HepG2 (cell line): Measurements from ENCODE around the gene TMX3. TPM values are rescaled to one million over a fixed set of nuclear protein-coding genes. Genes with fewer than 3 reads are reported as not detected.

Source experiments
- GATAD2A ChIP-seq: IDR thresholded peaks from 2 replicates; pipeline ENCODE4 v1.6.1; 2016
- HNRNPL ChIP-seq: fragments of 200-400 bp; formaldehyde crosslinking; IDR thresholded peaks from 2 replicates; pipeline ENCODE4 v1.6.1; 2017; ENCODE audit warnings: mild to moderate bottlenecking, low read depth, low read length
- JUNB ChIP-seq: sonication (generic); formaldehyde crosslinking; IDR thresholded peaks from 2 replicates; pipeline ENCODE4 v1.8.0; 2022; ENCODE audit warnings: missing genetic modification reagents, mild to moderate bottlenecking, borderline replicate concordance
- KDM5A ChIP-seq: fragments of 200-600 bp; sonication (generic); IDR thresholded peaks from 2 replicates; pipeline ENCODE4 v1.7.0; 2018; ENCODE audit warnings: antibody characterized with exemption, mild to moderate bottlenecking, low read length, borderline replicate concordance
- MXD4 ChIP-seq: IDR thresholded peaks from 2 replicates; pipeline ENCODE4 v1.6.1; 2016; ENCODE audit warnings: mild to moderate bottlenecking, missing biosample characterization, missing genetic modification reagents
- NFE2L1 ChIP-seq: sonication (generic); formaldehyde crosslinking; IDR thresholded peaks from 2 replicates; pipeline ENCODE4 v1.4.0; 2020; ENCODE audit warnings: missing genetic modification reagents, mild to moderate bottlenecking, borderline replicate concordance
- RCOR2 ChIP-seq: IDR thresholded peaks from 2 replicates; pipeline ENCODE4 v1.6.1; 2016; ENCODE audit warnings: missing biosample characterization, missing genetic modification reagents
- REPIN1 ChIP-seq: sonication (generic); formaldehyde crosslinking; IDR thresholded peaks from 2 replicates; pipeline ENCODE4 v1.8.0; 2022; ENCODE audit warnings: missing genetic modification reagents, low read depth, mild to moderate bottlenecking, borderline replicate concordance
- RFX5 ChIP-seq: IDR thresholded peaks from 2 replicates; pipeline ENCODE4 v1.6.1; 2011; ENCODE audit warnings: low read depth, low read length, improper control_type of control experiment
- TRIM24 ChIP-seq: sonication (generic); formaldehyde crosslinking; IDR thresholded peaks from 2 replicates; pipeline ENCODE4 v1.8.0; 2022; ENCODE audit warnings: mild to moderate bottlenecking, missing genetic modification reagents
- ZNF546 ChIP-seq: sonication (generic); formaldehyde crosslinking; conservative IDR thresholded peaks from 2 replicates; pipeline ENCODE4 v1.8.1; 2023; ENCODE audit warnings: mild to moderate bottlenecking, missing genetic modification reagents
- ZSCAN29 ChIP-seq: sonication (generic); formaldehyde crosslinking; conservative IDR thresholded peaks from 2 replicates; pipeline ENCODE4 v1.4.0; 2020; ENCODE audit warnings: mild to moderate bottlenecking, missing genetic modification reagents
- polyA plus RNA-seq, 8 experiments: library from polyadenylated mRNA; depleted of rRNA in 3 of 8; stranded (reverse) in 7 of 8; unstranded in 1 of 8; fragments of >200 nt; fragmentation: Illumina TruSeq in 4 of 8; extraction: Trizol in 4 of 8; gene quantifications; 2 replicates each; pipeline versions ENCODE4 v1.2.1 to v1.2.3, GENCODE V29; 2011 to 2016; ENCODE audit warnings: low read depth in 4 of 8, missing spikeins in 1 of 8, mixed read lengths in 1 of 8; ENCODE audit not compliant: insufficient read depth in 1 of 8
- total RNA-seq, 5 experiments: library from RNA; depleted of rRNA; stranded (reverse); fragments of >200 nt; fragmentation: Illumina TruSeq; extraction: Trizol; gene quantifications; 2 replicates each; pipeline ENCODE4 v1.2.3, GENCODE V29; 2016; ENCODE audit warnings: low read depth in 1 of 5
- TF ChIP-seq, protein P1 (sequence below): sonication (generic); formaldehyde crosslinking; IDR thresholded peaks from 2 replicates; pipeline ENCODE4 v1.4.0; 2020; ENCODE audit warnings: mild to moderate bottlenecking, missing genetic modification reagents
- TF ChIP-seq, protein P2 (sequence below): sonication (generic); formaldehyde crosslinking; IDR thresholded peaks from 2 replicates; pipeline ENCODE4 v1.5.0; 2020; ENCODE audit warnings: mild to moderate bottlenecking, missing genetic modification reagents, borderline replicate concordance
- TF ChIP-seq, protein P3 (sequence below), 2 experiments: fragments of 450-650 bp in 1 of 2; sonication (generic) in 1 of 2; formaldehyde crosslinking; IDR thresholded peaks; 2 replicates each; pipeline versions ENCODE4 v1.5.0 to v1.8.0; 2020 to 2022; ENCODE audit warnings: mild to moderate bottlenecking in 1 of 2, missing genetic modification reagents in 1 of 2
- TF ChIP-seq, protein P4 (sequence below): sonication (generic); formaldehyde crosslinking; IDR thresholded peaks from 2 replicates; pipeline ENCODE4 v1.9.0; 2021; ENCODE audit warnings: missing genetic modification reagents, mild to moderate bottlenecking, borderline replicate concordance

TMX3 gene
- total and polyA plus RNA-seq, 2 of the 13 experiments (the other 11 are each of a cell fraction or from before 2014, with no cell fraction given): 12.9 to 25.0 TPM

GRCh38 chr18:68714712-68715496 lies at the start of gene TMX3 (continued):
- TF ChIP-seq MXD4 (peak; percentile 85), ZNF546 (CRISPR knock-in tag) (peak; percentile 93; the same call in 1 of the 2 replicates), NFE2L1 (CRISPR knock-in tag) (no peak), GATAD2A (peak; percentile 71), REPIN1 (CRISPR knock-in tag) (peak; percentile 61; the same call in 1 of the 2 replicates), TRIM24 (CRISPR knock-in tag) (no peak), KDM5A (0 out of 2 replicates have a peak, but pooled peaks have one; percentile 11), HNRNPL (no peak), ZSCAN29 (CRISPR knock-in tag) (0 out of 2 replicates have a peak, but pooled peaks have one; percentile 30), RCOR2 (CRISPR knock-in tag) (no peak), JUNB (CRISPR knock-in tag) (peak; percentile 53; the same call in 1 of the 2 replicates), RFX5 (no peak)
- TF ChIP-seq, protein P1, sequence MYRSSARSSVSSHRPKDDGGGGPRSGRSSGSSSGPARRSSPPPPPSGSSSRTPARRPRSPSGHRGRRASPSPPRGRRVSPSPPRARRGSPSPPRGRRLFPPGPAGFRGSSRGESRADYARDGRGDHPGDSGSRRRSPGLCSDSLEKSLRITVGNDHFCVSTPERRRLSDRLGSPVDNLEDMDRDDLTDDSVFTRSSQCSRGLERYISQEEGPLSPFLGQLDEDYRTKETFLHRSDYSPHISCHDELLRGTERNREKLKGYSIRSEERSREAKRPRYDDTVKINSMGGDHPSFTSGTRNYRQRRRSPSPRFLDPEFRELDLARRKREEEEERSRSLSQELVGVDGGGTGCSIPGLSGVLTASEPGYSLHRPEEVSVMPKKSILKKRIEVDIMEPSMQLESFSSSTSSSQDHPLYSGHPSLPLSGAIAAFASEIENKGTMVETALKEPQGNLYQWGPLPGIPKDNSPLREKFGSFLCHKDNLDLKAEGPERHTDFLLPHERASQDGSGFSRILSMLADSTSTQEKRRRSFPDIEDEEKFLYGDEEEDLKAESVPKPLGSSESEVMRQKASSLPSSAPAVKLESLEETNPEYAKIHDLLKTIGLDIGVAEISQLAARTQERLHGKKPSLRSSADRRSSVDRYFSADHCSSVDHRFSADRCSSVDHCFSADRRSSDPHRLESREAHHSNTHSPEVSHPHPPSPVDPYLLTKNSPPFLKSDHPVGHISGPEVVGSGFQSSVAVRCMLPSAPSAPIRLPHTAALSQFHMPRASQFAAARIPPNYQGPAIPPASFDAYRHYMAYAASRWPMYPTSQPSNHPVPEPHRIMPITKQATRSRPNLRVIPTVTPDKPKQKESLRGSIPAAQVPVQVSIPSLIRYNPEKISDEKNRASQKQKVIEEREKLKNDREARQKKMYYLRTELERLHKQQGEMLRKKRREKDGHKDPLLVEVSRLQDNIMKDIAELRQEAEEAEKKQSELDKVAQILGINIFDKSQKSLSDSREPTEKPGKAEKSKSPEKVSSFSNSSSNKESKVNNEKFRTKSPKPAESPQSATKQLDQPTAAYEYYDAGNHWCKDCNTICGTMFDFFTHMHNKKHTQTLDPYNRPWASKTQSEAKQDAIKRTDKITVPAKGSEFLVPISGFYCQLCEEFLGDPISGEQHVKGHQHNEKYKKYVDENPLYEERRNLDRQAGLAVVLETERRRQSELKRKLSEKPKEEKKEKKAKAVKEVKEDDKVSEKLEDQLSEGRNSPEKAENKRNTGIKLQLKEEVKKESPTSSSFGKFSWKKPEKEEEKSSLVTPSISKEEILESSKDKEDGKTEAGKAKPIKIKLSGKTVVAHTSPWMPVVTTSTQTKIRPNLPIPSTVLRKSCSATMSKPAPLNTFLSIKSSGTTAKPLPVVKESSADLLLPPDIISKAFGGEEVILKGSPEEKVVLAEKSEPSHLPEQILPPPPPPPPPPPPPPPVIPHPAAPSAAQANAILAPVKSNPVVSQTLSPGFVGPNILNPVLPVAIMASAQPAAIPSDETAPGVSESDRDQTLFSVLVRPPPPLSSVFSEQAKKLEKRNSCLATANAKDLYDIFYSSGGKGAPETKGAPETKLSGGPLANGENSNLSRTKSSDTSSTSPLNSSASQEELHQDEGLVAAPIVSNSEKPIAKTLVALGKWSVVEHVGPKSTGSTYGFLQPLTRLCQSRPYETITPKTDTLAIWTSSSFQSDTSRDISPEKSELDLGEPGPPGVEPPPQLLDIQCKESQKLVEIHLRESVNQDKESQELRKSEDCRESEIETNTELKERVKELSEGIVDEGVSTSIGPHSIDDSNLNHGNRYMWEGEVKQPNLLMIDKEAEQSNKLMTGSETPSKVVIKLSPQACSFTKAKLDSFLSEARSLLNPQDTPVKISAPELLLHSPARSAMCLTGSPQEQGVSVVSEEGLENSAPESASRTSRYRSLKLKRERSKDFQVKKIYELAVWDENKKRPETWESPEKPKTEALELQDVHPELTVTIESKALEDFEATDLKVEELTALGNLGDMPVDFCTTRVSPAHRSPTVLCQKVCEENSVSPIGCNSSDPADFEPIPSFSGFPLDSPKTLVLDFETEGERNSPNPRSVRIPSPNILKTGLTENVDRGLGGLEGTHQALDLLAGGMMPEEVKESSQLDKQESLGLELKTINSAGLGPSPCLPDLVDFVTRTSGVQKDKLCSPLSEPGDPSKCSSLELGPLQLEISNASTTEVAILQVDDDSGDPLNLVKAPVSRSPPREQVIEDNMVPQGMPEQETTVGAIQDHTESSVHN (CRISPR knock-in tag): 0 out of 2 replicates have a peak, but pooled peaks have one; percentile 60
- TF ChIP-seq, protein P2, sequence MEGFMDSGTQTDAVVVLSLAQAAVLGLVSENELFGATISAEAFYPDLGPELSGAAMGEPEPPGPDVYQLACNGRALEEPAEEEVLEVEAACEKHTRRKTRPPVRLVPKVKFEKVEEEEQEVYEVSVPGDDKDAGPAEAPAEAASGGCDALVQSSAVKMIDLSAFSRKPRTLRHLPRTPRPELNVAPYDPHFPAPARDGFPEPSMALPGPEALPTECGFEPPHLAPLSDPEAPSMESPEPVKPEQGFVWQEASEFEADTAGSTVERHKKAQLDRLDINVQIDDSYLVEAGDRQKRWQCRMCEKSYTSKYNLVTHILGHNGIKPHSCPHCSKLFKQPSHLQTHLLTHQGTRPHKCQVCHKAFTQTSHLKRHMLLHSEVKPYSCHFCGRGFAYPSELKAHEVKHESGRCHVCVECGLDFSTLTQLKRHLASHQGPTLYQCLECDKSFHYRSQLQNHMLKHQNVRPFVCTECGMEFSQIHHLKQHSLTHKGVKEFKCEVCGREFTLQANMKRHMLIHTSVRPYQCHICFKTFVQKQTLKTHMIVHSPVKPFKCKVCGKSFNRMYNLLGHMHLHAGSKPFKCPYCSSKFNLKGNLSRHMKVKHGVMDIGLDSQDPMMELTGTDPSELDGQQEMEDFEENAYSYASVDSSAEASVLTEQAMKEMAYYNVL (CRISPR knock-in tag): peak; percentile 75; the same call in 1 of the 2 replicates
- TF ChIP-seq, protein P3, sequence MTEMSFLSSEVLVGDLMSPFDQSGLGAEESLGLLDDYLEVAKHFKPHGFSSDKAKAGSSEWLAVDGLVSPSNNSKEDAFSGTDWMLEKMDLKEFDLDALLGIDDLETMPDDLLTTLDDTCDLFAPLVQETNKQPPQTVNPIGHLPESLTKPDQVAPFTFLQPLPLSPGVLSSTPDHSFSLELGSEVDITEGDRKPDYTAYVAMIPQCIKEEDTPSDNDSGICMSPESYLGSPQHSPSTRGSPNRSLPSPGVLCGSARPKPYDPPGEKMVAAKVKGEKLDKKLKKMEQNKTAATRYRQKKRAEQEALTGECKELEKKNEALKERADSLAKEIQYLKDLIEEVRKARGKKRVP (CRISPR knock-in tag; IDR thresholded peaks at IDR 0.05): peak in 1 of 2 experiments; percentile 46; a peak in 1 of 4 replicates
- TF ChIP-seq, protein P4, sequence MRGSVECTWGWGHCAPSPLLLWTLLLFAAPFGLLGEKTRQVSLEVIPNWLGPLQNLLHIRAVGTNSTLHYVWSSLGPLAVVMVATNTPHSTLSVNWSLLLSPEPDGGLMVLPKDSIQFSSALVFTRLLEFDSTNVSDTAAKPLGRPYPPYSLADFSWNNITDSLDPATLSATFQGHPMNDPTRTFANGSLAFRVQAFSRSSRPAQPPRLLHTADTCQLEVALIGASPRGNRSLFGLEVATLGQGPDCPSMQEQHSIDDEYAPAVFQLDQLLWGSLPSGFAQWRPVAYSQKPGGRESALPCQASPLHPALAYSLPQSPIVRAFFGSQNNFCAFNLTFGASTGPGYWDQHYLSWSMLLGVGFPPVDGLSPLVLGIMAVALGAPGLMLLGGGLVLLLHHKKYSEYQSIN (CRISPR knock-in tag): 0 out of 2 replicates have a peak, but pooled peaks have one; percentile 74
